Parathyroid adenoma (tissue), 2 donors: ENCODE data around the gene SAMD4A.

Source experiments
- H2AFZ ChIP-seq: fragments of 300-600 bp; sonication (generic); one replicate; pipeline ENCODE4 v1.7.0; 2017; ENCODE audit warnings: antibody characterized with exemption, mild to moderate bottlenecking
- H3K27ac ChIP-seq: fragments of 300-600 bp; sonication (generic); one replicate; pipeline ENCODE4 v1.7.0; 2017
- H3K27me3 ChIP-seq: fragments of 300-600 bp; sonication (generic); one replicate; pipeline ENCODE4 v1.7.0; 2017; ENCODE audit warnings: low read length; ENCODE audit not compliant: control insufficient read depth, insufficient read depth
- H3K36me3 ChIP-seq: fragments of 300-600 bp; sonication (generic); one replicate; pipeline ENCODE4 v1.7.0; 2017; ENCODE audit warnings: low read length; ENCODE audit not compliant: control insufficient read depth, insufficient read depth
- H3K4me1 ChIP-seq: fragments of 300-600 bp; sonication (generic); one replicate; pipeline ENCODE4 v1.7.0; 2017; ENCODE audit warnings: control low read depth
- H3K4me2 ChIP-seq: fragments of 300-600 bp; sonication (generic); one replicate; pipeline ENCODE4 v1.7.0; 2017; ENCODE audit warnings: low read length
- H3K4me3 ChIP-seq: fragments of 300-600 bp; sonication (generic); one replicate; pipeline ENCODE4 v1.7.0; 2017; ENCODE audit warnings: low read depth, low read length
- H3K79me2 ChIP-seq: fragments of 300-600 bp; sonication (generic); one replicate; pipeline ENCODE4 v1.7.0; 2017; ENCODE audit warnings: control low read depth
- H3K9ac ChIP-seq: fragments of 300-600 bp; sonication (generic); one replicate; pipeline ENCODE4 v1.7.0; 2017; ENCODE audit warnings: mild to moderate bottlenecking
- H3K9me3 ChIP-seq: fragments of 300-600 bp; sonication (generic); one replicate; pipeline ENCODE4 v1.7.0; 2017; ENCODE audit warnings: low read length; ENCODE audit not compliant: control insufficient read depth
- CTCF ChIP-seq: fragments of 300-600 bp; sonication (generic); IDR thresholded peaks from one replicate; pipeline ENCODE4 v1.7.0; 2017; ENCODE audit warnings: antibody characterized with exemption, mild to moderate bottlenecking
- donor health status: primary hyperparathyroidism.

Gene SAMD4A

GRCh38 chr14:54632452-54632851 is 65.5 kb downstream of the SAMD4A start:
- H3K27me3 ChIP-seq: no peaks in the 10 kb centered on the region
- no peak overlapping the region for H3K27ac ChIP-seq
- H3K9me3 ChIP-seq: no peaks in the 10 kb centered on the region
- H3K4me1 ChIP-seq: no peaks in the 10 kb centered on the region
- H3K79me2 ChIP-seq: peaks cover 10% of the 10 kb centered on the region
- H2AFZ ChIP-seq: no peak overlapping the region
- no peak overlapping the region for H3K4me2 ChIP-seq
- no peak overlapping the region for H3K9ac ChIP-seq
- no peaks in the 10 kb centered on the region for H3K36me3 ChIP-seq
- TF ChIP-seq CTCF: no peak
- no peak overlapping the region for H3K4me3 ChIP-seq

GRCh38 chr14:54633076-54633475 is 66.1 kb downstream of the SAMD4A start:
- Histone ChIP-seq H3K36me3 (no peaks in the 10 kb centered on the region), H3K9ac (no peak overlapping the region), H3K79me2 (peaks cover 10% of the 10 kb centered on the region), H3K4me2 (no peak overlapping the region), H3K4me3 (no peak overlapping the region), H3K9me3 (no peaks in the 10 kb centered on the region), H3K27ac (no peak overlapping the region), H2AFZ (no peak overlapping the region), H3K27me3 (no peaks in the 10 kb centered on the region), H3K4me1 (no peaks in the 10 kb centered on the region)
- TF ChIP-seq CTCF: no peak

- H3K27me3 ChIP-seq: no peaks in the 10 kb centered on the region
- no peaks in the 10 kb centered on the region for H3K9me3 ChIP-seq
- H3K9ac ChIP-seq: no peak overlapping the region
- peaks cover 4% of the 10 kb centered on the region for H3K79me2 ChIP-seq
- TF ChIP-seq CTCF: no peak
- no peak overlapping the region for H3K27ac ChIP-seq
- H3K4me1 ChIP-seq: no peaks in the 10 kb centered on the region
- no peak overlapping the region for H2AFZ ChIP-seq
- H3K36me3 ChIP-seq: no peaks in the 10 kb centered on the region
- no peak overlapping the region for H3K4me3 ChIP-seq
- no peak overlapping the region for H3K4me2 ChIP-seq
Measured at GRCh38 chr14:54637270-54638134, 70.6 kb downstream of the SAMD4A start.

- Histone ChIP-seq H3K9ac (no peak overlapping the region), H3K4me2 (no peak overlapping the region), H3K79me2 (peaks cover 4% of the 10 kb centered on the region), H3K36me3 (no peaks in the 10 kb centered on the region), H3K4me1 (no peaks in the 10 kb centered on the region), H3K27me3 (no peaks in the 10 kb centered on the region), H3K4me3 (no peak overlapping the region), H3K9me3 (no peaks in the 10 kb centered on the region), H3K27ac (no peak overlapping the region), H2AFZ (no peak overlapping the region)
- TF ChIP-seq CTCF: no peak
Measured at GRCh38 chr14:54638135-54638446, 71.2 kb downstream of the SAMD4A start.

GRCh38 chr14:54639611-54640010 is 72.7 kb downstream of the SAMD4A start:
- no peak for TF ChIP-seq CTCF
- Histone ChIP-seq H3K4me2 (no peak overlapping the region), H3K27ac (no peak overlapping the region)

More at GRCh38 chr14:54639611-54640010, 72.7 kb downstream of the SAMD4A start:
- H3K9me3 ChIP-seq: no peaks in the 10 kb centered on the region
- H3K36me3 ChIP-seq: no peaks in the 10 kb centered on the region
- no peak overlapping the region for H2AFZ ChIP-seq
- H3K9ac ChIP-seq: no peak overlapping the region
- H3K4me1 ChIP-seq: no peaks in the 10 kb centered on the region
- H3K79me2 ChIP-seq: no peaks in the 10 kb centered on the region
- no peaks in the 10 kb centered on the region for H3K27me3 ChIP-seq
- no peak overlapping the region for H3K4me3 ChIP-seq
